ENCODE data around the gene RAB1A.

GRCh38 chr2:65172994-65173790, 43.3 kb upstream of the RAB1A start:
- TF ChIP-seq HMG20B (CRISPR knock-in tag; IDR thresholded peaks at IDR 0.05): no peak
- no peak for TF ChIP-seq MECOM (CRISPR knock-in tag; IDR thresholded peaks at IDR 0.05)

Measured in K562 (cell line).